Esophagus squamous epithelium (tissue), 4 donors: ENCODE data around the gene TEX264.

ENCODE experiments used
- CTCF ChIP-seq, 6 experiments: fragments of 450-650 bp in 4 of 6; fragments of 200-600 bp in 2 of 6; sonication (generic) in 2 of 6; IDR thresholded peaks; one replicate each; pipeline ENCODE4 v1.5.1; 2016 to 2019; ENCODE audit warnings: antibody characterized with exemption in 6 of 6, mild to moderate bottlenecking in 4 of 6, moderate library complexity in 4 of 6
- POLR2A ChIP-seq, 4 donors: fragments of 450-650 bp; IDR thresholded peaks; one replicate each; pipeline ENCODE4 v1.6.1; 2017; ENCODE audit warnings: antibody characterized with exemption in 4 of 4, mild to moderate bottlenecking in 4 of 4, moderate library complexity in 3 of 4

GRCh38 chr3:51727500-51727899, 56.4 kb downstream of the TEX264 start:
- TF ChIP-seq CTCF (IDR thresholded peaks at IDR 0.05), result no peak
- TF ChIP-seq POLR2A (IDR thresholded peaks at IDR 0.05), result no peak
